GM12874 (cell line): ENCODE results near the gene RTN4RL1.

Experiments
- CTCF ChIP-seq: IDR thresholded peaks from 2 replicates; pipeline ENCODE4 v1.5.1; 2011; ENCODE audit warnings: low read depth, mild to moderate bottlenecking, control low read depth, low read length, moderate library complexity; ENCODE audit not compliant: insufficient read depth

Gene RTN4RL1

DNA sequence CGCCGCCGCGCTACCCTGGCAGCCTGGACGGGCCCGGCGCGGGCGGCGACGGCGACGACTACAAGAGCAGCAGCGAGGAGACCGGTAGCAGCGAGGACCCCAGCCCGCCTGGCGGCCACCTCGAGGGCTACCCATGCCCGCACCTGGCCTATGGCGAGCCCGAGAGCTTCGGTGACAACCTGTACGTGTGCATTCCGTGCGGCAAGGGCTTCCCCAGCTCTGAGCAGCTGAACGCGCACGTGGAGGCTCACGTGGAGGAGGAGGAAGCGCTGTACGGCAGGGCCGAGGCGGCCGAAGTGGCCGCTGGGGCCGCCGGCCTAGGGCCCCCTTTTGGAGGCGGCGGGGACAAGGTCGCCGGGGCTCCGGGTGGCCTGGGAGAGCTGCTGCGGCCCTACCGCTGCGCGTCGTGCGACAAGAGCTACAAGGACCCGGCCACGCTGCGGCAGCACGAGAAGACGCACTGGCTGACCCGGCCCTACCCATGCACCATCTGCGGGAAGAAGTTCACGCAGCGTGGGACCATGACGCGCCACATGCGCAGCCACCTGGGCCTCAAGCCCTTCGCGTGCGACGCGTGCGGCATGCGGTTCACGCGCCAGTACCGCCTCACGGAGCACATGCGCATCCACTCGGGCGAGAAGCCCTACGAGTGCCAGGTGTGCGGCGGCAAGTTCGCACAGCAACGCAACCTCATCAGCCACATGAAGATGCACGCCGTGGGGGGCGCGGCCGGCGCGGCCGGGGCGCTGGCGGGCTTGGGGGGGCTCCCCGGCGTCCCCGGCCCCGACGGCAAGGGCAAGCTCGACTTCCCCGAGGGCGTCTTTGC lies 32.8 kb upstream of the RTN4RL1 start:
- no peak for TF ChIP-seq CTCF

DNA sequence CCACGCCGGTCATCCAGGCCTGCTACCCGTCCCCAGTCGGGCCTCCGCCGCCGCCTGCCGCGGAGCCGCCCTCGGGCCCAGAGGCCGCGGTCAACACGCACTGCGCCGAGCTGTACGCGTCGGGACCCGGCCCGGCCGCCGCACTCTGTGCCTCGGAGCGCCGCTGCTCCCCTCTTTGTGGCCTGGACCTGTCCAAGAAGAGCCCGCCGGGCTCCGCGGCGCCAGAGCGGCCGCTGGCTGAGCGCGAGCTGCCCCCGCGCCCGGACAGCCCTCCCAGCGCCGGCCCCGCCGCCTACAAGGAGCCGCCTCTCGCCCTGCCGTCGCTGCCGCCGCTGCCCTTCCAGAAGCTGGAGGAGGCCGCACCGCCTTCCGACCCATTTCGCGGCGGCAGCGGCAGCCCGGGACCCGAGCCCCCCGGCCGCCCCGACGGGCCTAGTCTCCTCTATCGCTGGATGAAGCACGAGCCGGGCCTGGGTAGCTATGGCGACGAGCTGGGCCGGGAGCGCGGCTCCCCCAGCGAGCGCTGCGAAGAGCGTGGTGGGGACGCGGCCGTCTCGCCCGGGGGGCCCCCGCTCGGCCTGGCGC lies 32.1 kb upstream of the RTN4RL1 start:
- TF ChIP-seq CTCF, result no peak

GRCh38 chr17:2056206-2057174 lies 31.4 kb upstream of the RTN4RL1 start:
- TF ChIP-seq CTCF, result 0 out of 2 replicates have a peak, but pooled peaks have one; percentile 20

GRCh38 chr17:2055292-2056205 lies 30.4 kb upstream of the RTN4RL1 start:
- TF ChIP-seq CTCF, result no peak

- peak; percentile 93 for TF ChIP-seq CTCF
Observed at GRCh38 chr17:2054512-2055291, 29.6 kb upstream of the RTN4RL1 start, which contains the start of gene HIC1. HIC1 (plus strand) TSS chr17:2055103; CDS start chr17:2056691, 1,588 bp downstream.

DNA sequence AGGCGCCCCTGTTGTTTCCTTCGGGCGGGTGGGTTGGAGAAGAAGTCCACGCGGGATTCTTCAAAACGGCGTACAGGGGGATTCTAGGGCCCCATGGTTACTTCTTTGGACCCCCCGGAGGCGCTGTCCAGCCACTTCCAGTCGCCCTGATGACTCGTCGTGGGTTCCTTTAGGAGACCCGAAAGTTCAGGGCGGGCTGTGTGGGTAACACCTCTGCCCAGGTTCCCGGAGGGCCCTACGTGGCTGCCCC lies 29.1 kb upstream of the RTN4RL1 start:
- TF ChIP-seq CTCF, result no peak
